DMS 273 (cell line): ENCODE results near the gene ADAM12.
"Not testable (repeated sequence)": the region's sequence is repeated elsewhere in the genome, so short reads cannot be mapped to it uniquely, and the experiment has no call there.

Experiments
- DNase-seq: peaks from one replicate; lab custom pipeline; 2025; ENCODE audit not compliant: unreplicated experiment; lab: John Stamatoyannopoulos, UW

Gene ADAM12

DNA sequence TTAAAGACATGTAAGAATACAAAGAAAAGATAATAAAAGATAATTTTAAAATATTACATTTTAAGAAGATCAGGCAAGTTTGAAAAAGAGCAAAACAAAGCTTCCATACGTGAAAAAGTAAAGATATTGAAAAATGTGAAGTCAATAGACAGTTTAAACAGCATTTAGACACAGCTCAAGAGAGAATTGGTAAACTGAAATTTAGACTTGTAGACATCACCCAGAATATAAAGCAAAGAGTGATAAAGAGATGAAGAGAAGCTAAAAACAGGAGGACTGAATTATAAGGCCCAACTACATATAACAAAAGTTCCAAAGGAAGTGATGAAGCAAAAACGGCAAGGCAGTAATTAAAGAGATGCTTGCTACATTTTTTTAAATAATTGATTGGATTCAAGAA lies 13.8 kb downstream of the ADAM12 start:
- no peak for DNase-seq

DNA sequence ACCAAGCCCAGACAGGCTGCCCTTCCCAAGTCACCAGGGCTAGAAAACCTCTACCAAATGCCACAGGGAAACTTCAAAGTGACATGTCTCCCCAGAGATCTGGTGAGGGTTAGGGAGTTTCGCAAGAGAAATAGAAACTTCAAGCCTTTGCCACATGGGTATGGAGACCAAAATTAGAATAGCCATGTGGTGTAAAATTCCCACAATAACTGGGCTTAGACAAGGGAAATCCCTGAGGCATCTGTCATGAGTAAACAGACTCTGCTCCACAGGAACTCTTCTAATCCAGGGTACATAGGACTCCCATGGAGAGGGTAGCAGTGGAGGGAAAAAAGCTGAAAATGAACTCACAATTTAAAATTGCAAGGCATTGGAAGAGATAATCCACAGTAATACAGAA lies 14.3 kb downstream of the ADAM12 start:
- DNase-seq = no peak

DNA sequence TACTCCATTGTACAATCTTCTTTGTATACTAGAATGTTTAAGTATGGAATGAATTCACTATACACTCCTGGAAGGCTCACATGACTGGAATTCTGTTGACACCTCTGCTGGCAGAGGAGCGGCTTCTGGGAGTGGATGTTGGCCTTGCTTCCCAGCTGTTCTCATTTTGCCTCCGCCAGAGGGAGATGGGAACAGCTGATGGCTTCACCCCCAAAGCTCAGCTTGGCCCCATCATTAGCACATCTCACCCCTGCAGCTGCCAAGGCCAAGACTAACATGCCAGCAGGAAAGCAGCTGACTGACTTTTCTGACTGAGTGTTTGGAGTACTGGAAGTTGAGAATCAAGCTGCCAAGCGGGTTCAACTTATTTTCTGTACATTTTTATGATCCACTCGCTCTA lies 15.1 kb downstream of the ADAM12 start:
- DNase-seq = peak; percentile 12

DNA sequence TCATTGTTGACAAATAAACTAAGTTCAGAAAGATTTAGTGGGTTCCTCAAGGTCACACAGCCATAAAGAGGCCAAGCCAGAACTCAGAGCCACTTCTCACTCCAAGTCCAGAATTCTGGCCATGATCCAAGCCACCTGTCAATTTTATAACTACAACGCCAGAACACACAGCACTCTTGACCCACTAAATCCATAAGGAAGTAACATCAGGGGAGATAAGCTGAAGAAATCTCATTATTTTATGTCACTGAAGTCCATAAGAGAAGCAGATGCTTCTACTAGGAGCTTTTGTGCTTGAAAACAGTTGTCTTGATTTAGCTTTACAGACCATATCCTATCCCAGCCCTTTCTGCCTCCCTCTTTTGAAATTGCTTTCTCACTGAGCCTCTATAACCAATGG lies 15.9 kb downstream of the ADAM12 start:
- no peak for DNase-seq

DNA sequence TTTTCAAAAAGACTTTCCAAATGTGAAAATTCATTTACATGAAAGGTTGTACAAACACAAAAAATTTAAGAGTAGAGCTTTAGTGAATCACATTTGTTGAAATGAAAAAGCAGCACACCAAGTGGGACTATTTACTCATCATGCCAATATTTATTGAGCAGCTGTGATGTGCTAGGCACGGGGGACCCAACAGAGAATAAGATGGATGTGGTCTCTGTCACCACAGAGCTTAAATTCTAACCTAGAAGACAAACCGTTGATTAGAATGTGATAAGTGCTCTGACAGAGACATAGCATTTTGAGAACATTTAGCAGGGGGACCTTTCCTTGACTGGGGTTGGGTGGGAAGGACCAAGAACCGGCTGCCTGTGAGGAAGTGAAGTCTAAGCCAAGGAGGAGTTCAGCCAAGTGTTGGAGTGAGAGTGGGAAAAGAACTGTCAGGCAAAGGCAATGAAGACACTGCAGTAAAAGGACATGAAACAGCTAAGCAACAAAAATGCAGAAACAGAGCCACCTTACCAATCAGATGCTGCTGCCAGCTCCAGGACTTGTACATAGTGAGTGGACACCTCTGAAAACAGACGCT lies 19.1 kb downstream of the ADAM12 start:
- no peak for DNase-seq

DNA sequence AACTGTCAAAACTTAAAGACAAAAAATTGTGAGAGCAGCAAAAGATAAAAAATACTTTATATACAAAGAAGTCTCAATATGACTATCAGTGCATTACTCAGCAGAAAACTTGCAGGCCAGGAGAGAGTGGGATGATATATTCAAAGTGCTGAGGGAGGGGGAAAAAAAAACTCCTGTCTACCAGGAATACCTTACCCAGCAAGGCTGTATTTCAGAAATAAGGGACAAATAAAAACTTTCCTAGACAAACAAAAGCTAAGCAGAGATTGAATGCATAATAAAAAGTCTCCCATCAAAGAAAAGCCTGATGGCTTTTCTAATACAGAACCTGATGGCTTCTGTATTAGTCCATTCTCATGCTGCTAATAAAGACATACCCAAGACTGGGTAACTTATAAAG lies 31.1 kb downstream of the ADAM12 start:
- no peak for DNase-seq

DNA sequence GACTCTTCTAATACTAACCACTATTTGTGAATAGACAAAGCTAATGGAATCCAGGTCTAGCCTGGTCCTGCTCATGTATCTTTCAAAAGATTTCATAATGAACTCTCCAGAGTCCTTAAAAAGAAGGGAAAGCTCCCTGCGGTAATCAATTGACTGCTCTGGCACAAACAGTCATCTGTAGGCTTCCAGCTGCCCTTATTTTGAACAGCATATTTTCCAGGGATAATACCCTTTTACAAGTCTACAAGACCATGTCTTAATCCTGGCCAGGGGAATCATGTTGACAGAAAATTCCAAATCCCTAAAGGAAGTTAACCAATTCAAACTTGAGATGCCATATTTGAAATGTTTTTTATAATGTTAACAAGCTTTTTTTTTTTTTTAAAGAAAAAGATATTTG lies 34.6 kb downstream of the ADAM12 start:
- no peak for DNase-seq

DNA sequence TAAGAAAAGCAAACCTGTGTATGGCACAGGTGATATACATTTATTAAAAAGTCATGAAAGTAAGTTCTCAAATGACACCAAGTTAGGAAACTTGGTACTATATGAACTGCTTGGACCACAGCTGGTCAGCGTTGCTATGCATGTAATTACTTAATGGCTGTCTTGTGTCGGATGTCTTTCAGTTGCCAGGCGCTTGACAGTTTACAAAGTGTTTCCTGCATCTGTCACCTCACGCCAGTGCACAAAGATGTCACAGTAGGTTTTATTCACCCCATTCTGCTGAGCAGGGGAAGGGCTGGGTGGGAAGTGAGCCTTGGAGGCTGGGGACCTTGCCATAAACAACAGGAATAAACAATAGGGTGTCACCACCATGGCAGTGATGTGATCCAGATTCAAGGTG lies 35.8 kb downstream of the ADAM12 start:
- DNase-seq = peak; percentile 2

DNA sequence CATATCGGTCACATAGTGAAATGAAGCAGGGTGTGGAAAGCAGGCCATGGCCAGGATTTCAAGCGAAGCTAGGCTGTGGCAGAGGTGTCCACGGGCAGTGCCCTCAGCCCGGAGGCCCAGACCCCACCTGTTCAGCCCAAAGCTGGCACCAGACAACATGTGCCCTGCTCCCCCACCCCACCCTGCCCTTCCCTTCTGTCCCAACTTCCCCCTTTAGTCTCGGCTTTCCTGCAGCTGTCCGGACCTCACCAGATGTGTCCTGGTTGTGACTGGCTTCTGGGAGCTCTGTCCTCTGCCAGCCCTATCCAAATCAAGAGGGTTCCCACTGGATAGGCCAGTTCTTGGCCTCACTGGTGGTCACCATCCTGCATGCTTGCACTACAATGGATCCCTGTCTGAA lies 37.3 kb downstream of the ADAM12 start:
- no peak for DNase-seq

DNA sequence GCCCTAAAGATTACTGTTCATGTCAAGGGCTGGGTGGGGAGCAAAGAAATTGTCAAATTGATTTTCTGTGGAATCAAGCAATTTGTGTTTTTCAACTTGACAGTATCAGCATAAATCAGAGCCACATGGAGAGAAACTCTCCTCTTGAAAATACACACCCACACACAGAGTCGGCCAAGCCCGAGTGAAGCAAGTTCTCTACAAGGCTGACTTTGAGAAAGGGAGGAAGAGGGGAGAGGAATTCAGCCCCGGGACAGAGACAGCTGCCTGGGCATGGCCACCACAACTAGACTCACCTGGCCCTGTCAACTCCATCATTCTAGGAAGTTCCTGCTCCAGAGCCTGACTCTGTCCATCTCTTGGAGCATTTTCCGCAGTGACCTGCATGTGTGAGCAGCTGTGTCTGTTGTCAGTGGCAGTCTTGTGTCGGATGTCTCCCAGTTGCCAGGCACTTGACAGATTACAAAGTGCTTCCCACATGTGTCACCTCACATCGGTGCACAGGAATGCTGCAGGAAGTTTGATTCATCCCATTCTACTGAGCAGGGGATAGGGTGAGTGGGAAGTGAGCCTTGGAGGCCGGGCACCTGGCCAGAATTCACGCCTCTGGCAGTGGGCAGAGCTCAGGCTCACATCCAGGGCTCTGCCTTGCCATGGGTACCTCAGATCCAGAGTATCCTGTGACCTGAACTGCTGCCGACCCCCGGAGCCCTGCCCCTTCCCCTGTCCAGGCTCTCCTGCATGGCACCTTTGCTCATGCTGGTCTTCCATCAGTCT lies 37.9 kb downstream of the ADAM12 start:
- no peak for DNase-seq

DNA sequence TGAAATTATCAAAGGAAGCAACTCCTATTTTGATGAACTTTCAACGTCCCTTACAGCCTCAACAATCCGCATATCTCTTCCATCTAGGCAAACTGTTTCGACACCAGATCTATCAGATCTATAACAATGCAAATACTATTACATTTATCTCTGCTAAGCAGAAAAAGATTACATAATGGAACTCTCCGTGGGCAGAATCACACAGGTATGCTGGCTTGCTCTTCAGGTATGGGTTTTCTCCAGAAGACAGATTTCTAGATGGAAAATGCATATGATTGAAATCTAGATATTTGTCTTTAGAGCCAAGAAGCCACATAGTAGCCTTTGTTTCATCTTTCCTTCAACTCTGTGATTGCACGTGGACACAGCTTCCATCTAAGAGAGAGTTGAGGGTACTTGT lies 38.6 kb downstream of the ADAM12 start:
- DNase-seq = no peak

DNA sequence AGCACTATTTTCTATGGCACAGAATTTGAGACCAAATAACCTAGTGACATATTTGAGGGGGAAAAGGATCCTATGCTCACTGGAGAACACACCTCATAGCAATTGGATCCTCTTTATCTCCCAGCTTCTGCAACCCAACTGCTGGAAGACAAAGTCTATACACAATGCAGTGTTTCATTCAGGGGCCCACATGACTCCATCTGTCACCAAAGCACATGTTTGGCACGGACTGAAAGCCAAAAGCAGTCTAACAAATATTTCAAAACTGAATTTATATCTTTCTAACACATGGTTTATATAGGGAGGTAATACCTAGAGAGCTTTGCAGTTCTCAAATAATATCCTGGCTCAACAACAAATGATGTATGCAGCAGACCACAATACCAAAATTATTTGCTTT lies 39.2 kb downstream of the ADAM12 start:
- DNase-seq = no peak

DNA sequence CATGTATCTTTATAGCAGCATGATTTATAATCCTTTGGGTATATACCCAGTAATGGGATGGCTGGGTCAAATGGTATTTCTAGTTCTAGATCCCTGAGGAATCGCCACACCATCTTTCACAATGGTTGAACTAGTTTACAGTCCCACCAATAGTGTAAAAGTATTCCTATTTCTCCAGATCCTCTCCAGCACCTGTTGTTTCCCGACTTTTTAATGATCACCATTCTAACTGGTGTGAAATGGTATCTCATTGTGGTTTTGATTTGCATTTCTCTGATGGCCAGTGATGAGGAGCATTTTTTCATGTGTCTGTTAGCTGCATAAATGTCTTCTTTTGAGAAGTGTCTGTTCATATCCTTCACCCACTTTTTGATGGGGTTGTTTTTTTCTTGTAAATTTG lies 44.8 kb downstream of the ADAM12 start:
- DNase-seq = not testable (repeated sequence)

DNA sequence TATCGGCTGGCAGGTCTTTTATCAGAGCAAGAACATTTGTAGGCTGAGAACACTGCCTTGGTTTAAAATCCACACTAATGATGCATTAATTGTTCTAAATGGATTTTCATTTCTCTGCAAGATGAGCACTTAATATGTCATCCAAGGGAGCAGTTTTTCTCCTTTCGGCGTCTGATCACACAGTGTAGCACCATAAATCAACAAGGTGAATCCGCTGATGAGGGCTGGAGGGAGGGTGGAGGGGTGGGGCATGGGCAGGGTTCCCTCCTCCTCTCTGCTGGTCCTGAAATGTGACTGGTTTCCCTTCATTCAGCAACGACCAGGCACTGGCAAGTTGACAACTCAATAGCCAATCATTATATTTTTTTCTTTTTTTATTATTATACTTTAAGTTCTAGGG lies 45.6 kb downstream of the ADAM12 start:
- DNase-seq = no peak

DNA sequence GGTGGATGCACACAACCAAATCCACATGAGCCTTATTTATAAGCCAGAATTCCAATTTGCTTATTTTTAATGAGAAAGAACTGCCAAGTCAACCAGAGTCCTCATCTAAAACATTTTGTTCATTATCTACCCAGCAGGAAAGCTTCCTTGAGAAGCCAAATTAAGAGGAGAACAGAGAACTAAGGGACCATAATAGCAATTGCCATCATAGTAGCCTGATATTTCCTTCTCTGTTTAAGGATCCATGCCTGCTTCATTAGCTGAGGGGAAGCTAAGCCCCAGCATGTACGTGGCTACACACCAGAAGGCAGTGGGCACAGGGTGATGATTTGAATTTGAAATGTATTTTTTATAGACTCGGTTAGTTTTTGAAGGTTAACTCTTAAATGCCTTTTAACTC lies 46.8 kb downstream of the ADAM12 start:
- DNase-seq = no peak

DNA sequence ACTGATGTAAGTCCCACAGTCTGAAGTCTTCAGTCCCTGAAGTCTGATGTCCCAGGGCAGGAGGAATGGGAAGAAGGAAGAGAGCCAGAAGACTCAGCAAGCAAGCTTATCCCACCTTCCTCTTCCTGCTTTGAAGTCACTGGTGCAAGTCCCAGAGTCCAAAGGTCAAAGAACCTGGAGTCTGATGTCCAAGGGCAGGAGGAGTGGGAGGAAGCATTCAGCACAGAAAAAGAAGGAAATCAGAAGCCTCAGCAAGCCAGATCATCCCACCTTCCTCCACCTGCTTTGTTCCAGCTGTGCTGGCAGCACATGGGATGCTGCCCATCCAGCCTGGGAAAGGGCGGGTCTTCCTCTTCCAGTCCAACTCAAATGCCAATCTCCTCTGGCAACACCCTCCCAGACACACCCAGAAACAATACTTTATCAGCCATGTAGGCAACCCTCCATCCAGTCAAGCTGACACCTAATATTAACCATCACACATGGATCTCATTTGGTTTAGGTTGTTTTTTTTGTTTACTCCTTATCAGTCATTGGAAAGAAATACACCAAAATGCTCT lies 50.9 kb downstream of the ADAM12 start:
- DNase-seq = no peak

DNA sequence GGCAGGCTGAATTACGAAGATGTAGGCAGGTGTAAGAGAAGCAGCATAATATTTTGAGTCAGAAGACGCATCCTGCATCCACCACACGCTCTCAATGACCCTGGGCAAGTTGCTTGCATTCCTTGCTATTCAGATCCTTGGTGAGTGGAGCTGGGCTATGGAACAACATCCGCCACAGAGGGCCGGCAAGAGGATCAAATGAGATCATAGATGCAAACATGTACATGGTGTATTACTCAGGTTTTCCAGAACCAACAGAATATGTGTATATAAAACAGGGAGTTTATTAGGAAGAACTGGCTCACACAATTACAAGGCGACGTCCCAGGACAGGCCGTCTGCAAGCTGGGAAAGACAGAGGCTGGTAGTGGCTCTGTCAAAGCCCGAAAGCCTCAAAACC lies 51.5 kb downstream of the ADAM12 start:
- DNase-seq = no peak

DNA sequence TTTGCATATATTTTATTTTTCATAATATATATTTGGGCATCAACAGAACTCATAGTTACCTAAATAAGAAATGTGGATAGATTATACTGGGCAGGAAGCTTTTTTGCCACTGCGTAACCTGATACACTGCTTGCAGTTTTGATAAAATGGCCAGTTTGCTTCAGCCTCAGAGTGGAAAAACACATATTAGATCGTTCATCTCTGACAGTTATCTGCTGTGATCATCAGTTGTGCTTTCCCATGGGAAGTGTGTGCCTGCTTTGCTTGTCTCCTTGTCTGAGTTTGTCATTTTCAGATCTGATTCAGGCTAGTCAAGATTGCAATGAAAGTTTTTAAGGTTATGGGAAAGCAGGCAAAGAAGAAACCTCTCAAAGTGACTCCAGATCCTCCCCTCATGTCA lies 54.0 kb downstream of the ADAM12 start:
- DNase-seq = no peak

DNA sequence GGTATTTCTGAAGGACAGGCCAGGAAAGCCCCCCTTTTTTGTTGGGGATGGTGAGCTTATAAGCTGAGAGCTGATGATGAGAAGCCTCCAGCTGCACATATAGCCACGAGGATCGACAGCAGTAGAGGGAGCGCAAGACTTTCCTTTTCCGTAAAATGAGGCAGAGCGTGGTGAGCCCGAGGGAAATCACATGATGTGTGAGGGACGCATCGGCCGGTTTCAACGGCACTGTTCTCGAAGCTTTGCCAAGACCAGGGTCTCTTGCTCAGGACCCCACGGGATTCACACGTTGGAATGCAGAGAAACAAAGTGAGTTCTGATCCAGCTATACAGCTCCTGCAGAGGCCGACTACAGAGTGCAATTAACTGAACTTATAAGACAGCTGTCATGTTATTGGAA lies 55.7 kb downstream of the ADAM12 start:
- no peak for DNase-seq

DNA sequence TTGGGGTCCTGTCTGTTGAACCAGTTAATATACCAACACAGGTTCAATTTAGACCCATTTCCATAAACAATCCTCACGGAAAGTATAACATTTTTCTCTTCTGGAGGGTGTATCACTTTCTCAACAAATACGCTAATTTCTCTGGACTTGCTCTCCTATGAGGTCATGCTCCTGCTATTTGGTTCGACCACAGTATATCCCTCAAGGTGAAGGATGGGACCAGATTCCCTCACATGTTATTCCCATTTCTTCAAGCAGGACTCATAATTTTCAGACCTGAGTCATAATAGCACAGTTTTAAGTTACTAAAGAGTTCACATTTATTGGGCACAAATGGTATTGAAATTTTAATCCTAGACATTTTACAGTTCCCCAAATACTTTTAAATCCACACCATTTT lies 57.2 kb downstream of the ADAM12 start:
- no peak for DNase-seq

DNA sequence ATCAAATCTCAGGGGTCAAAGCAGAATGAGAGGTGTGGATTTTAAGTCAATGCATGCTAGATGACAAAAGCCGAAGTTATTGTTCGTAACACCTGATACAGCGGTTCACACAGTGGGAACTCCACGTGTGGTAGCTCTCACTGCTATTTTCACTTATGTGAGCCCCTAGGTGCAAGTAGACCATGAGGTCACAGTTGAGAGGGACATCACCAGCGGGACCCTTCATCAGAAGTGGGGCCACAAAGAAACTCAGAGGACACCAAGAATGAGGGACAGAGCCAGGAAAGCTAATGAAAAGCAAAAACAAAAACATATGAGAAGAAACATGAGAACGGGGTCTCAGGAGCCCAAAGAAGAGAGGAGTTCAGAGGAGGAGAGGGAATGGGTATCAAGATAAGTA lies 63.5 kb downstream of the ADAM12 start:
- no peak for DNase-seq

DNA sequence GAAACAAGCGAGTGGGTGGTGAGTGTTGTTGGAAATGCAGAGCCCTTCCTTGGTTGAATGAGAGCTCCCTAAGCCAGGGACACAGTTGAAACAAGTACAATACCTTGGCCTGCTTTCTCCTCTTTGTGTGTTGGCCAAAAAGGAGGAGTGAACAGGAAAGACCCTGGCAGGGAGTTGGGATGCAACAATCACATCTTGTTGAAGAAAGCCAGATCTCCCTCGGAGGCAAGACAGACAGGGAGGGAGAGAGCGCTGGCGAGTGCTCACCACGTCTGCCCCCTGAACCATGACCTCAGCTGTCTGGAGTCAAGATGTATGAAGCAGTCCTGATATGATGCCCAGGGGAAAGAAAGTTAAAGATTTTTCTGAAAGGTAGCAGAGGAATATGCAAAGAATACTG lies 66.8 kb downstream of the ADAM12 start:
- DNase-seq = no peak

DNA sequence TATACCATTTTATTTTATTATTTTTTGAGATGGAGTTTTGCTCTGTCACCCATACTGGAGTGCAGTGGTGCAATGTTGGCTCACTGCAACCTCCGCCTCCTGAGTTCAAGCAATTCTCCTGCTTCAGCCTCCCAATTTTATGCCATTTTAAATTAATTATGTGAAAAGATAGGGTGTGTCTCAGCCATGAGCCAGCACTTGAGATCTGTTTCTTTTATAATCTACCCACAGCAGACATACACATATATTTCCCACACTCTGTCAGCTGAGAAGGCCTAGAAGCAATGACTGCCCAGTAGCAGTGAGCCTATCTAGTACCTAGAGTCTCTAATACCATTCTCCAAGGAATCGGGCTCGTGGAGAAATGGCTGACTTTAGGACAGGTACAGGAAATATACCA lies 70.5 kb downstream of the ADAM12 start:
- no peak for DNase-seq
